ENCODE results near the gene GOLGA7B. TPM values are rescaled to one million over a fixed set of nuclear protein-coding genes. Genes with fewer than 3 reads are reported as not detected.

GOLGA7B gene
- total RNA-seq, 1 donor from 2014 or later, result 0.12 TPM

GRCh38 chr10:97901381-97901780, 51.7 kb downstream of the GOLGA7B start:
- TF ChIP-seq CTCF (conservative IDR thresholded peaks at IDR 0.05; ENCODE audit: low read depth, low read length), result no peak
- DNase-seq (ENCODE audit: low read depth), result no peak
- H3K4me3 ChIP-seq (ENCODE audit: low read depth, low read length), result no peak overlapping the region

GRCh38 chr10:97903128-97904017, 53.7 kb downstream of the GOLGA7B start:
- no peak for DNase-seq (ENCODE audit: low read depth)
- H3K4me3 ChIP-seq (ENCODE audit: low read depth, low read length), result no peak overlapping the region
- no peak for TF ChIP-seq CTCF (conservative IDR thresholded peaks at IDR 0.05; ENCODE audit: low read depth, low read length)

GRCh38 chr10:97904018-97904381, 54.4 kb downstream of the GOLGA7B start:
- TF ChIP-seq CTCF (conservative IDR thresholded peaks at IDR 0.05; ENCODE audit: low read depth, low read length), result no peak
- no peak for DNase-seq (ENCODE audit: low read depth)
- H3K4me3 ChIP-seq (ENCODE audit: low read depth, low read length), result no peak overlapping the region

GRCh38 chr10:97904576-97904975, 54.9 kb downstream of the GOLGA7B start:
- no peak for TF ChIP-seq CTCF (conservative IDR thresholded peaks at IDR 0.05; ENCODE audit: low read depth, low read length)
- DNase-seq (ENCODE audit: low read depth), result no peak
- no peak overlapping the region for H3K4me3 ChIP-seq (ENCODE audit: low read depth, low read length)

GRCh38 chr10:97905276-97905675, 55.6 kb downstream of the GOLGA7B start:
- no peak for DNase-seq (ENCODE audit: low read depth)
- H3K4me3 ChIP-seq (ENCODE audit: low read depth, low read length), result no peak overlapping the region
- TF ChIP-seq CTCF (conservative IDR thresholded peaks at IDR 0.05; ENCODE audit: low read depth, low read length), result no peak

GRCh38 chr10:97907211-97907610, 57.6 kb downstream of the GOLGA7B start:
- H3K4me3 ChIP-seq (ENCODE audit: low read depth, low read length), result no peak overlapping the region
- DNase-seq (ENCODE audit: low read depth), result no peak
- TF ChIP-seq CTCF (conservative IDR thresholded peaks at IDR 0.05; ENCODE audit: low read depth, low read length), result no peak

GRCh38 chr10:97907830-97908229, 58.2 kb downstream of the GOLGA7B start:
- no peak overlapping the region for H3K4me3 ChIP-seq (ENCODE audit: low read depth, low read length)
- TF ChIP-seq CTCF (conservative IDR thresholded peaks at IDR 0.05; ENCODE audit: low read depth, low read length), result no peak
- no peak for DNase-seq (ENCODE audit: low read depth)

All from epithelial cell of proximal tubule (primary cell).